Right atrium auricular region (tissue), 2 donors: ENCODE data around the gene GMPR2. TPM values are rescaled to one million over a fixed set of nuclear protein-coding genes. Genes with fewer than 3 reads are reported as not detected.
"Not testable (repeated sequence)": the region's sequence is repeated elsewhere in the genome, so short reads cannot be mapped to it uniquely, and the experiment has no call there.

Experiments used
- DNase-seq: peaks from one replicate; pipeline ENCODE4 v3.0.0-alpha.2; 2019; ENCODE audit warnings: low spot score
- H3K27ac ChIP-seq, 2 donors: fragments of 200-600 bp; sonication (generic); 1 replicate in 1 of 2; 2 replicates in 1 of 2; pipeline ENCODE4 v1.5.1; 2016 to 2019
- H3K27me3 ChIP-seq, 2 donors: fragments of 200-600 bp; sonication (generic); one replicate each; pipeline versions ENCODE4 v1.5.1 to v1.6.0; 2017 to 2019
- H3K36me3 ChIP-seq: fragments of 200-600 bp; sonication (generic); one replicate; pipeline ENCODE4 v1.5.1; 2016
- H3K4me1 ChIP-seq, 2 donors: fragments of 200-600 bp; sonication (generic); one replicate each; pipeline versions ENCODE4 v1.5.1 to v1.6.0; 2017 to 2019
- H3K4me3 ChIP-seq, 2 donors: fragments of 200-600 bp; sonication (generic); 1 replicate in 1 of 2; 2 replicates in 1 of 2; pipeline ENCODE4 v1.5.1; 2017 to 2019; ENCODE audit warnings: mild to moderate bottlenecking in 1 of 2, moderate library complexity in 1 of 2
- H3K9me3 ChIP-seq, 2 donors: fragments of 200-600 bp; sonication (generic); one replicate each; pipeline ENCODE4 v1.5.1; 2019
- total RNA-seq, 2 donors: library from RNA; depleted of rRNA; stranded (reverse); fragments of >200 nt; gene quantifications; one replicate each; pipeline ENCODE4 v1.1.0, GENCODE V29; 2016
- TF ChIP-seq, protein P1 (sequence below), 2 donors: fragments of 200-600 bp; sonication (generic); IDR thresholded peaks; one replicate each; pipeline ENCODE4 v1.5.1; 2019; ENCODE audit warnings: antibody characterized with exemption in 2 of 2

Gene GMPR2
- total RNA-seq, 2 donors from 2014 or later = 28.1 to 31.7 TPM

DNA sequence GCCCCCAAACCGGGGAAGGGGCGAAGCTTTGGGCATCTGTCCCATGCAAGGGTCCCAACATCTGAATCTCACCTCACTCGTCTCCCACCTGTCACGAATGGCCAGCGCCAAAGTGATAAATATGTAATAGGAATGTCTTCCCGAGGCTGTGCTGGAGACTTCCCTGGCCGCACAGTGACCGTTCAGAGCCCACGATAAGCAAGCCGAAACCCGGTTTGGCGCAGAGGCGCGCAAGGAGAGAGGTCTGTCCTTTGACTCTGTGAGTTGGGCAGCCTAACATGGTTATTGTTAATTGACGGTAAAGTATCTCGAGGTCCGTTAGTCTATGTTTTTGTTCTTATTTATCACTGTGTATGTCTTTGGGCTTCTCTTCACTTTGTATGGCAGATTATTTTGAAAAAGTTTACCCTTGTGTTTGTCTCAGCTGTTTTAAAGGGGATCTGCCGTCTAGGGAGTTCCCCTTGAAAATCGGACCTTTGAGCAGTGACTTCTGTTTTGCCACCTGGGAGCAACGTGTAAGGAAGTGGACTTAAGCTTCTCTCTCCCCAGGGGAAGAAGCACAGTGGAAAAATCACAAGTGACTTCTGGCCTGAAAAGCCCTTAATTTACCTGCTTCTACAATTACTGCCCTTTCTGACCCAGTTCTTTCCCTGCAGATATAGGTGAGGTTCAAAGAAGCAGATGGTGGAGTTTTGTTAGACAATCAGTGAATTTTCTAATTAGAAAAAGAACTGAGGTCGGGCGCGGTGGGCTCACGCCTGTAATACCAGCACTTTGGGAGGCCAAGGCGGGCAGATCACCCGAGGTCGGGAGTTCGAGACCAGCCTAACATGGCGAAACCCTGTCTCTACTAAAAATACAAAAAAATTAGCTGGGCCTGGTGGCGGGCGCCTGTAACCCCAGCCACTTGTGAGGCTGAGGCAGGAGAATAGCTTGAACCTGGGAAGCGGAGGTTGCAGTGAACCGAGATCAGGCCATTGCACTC, 36.4 kb upstream of the GMPR2 start:
- peaks cover 0 to 38% of the 10 kb centered on the region in 2 donors for H3K4me1 ChIP-seq
- DNase-seq = no peak
- TF ChIP-seq, protein P1, sequence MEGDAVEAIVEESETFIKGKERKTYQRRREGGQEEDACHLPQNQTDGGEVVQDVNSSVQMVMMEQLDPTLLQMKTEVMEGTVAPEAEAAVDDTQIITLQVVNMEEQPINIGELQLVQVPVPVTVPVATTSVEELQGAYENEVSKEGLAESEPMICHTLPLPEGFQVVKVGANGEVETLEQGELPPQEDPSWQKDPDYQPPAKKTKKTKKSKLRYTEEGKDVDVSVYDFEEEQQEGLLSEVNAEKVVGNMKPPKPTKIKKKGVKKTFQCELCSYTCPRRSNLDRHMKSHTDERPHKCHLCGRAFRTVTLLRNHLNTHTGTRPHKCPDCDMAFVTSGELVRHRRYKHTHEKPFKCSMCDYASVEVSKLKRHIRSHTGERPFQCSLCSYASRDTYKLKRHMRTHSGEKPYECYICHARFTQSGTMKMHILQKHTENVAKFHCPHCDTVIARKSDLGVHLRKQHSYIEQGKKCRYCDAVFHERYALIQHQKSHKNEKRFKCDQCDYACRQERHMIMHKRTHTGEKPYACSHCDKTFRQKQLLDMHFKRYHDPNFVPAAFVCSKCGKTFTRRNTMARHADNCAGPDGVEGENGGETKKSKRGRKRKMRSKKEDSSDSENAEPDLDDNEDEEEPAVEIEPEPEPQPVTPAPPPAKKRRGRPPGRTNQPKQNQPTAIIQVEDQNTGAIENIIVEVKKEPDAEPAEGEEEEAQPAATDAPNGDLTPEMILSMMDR (IDR thresholded peaks at IDR 0.05) = no peak

DNA sequence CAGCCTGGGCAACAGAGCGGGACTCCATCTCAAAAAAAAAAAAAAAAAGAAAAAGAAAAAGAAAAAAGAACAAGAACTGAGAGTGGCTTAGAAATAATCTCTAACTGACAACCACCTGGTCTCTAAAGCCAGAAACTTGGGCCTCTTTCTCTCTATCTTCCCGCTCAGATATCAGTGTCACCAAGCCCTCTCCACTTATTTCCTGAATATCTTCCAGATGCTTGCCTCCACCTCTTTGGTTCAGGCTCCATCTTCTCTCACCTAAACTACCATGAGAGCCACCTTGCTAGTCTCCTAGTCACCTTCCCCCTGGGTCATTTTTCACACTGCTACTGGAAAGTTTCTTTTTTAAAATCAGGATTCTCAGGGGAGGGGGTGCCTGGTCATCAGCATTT, 35.7 kb upstream of the GMPR2 start:
- no peak overlapping the region for H3K4me3 ChIP-seq

More for the DNA sequence above, 36.4 kb upstream of the GMPR2 start:
- Histone ChIP-seq H3K27ac (peak overlapping the region; percentile 95 to 96), H3K4me3 (peak overlapping the region; percentile 88 to 89), H3K27me3 (no peaks in the 10 kb centered on the region), H3K36me3 (peaks cover 15% of the 10 kb centered on the region), H3K9me3 (no peaks in the 10 kb centered on the region)

GRCh38 chr14:24198814-24199524, 33.8 kb upstream of the GMPR2 start:
- Histone ChIP-seq H3K4me1 (peaks cover 0 to 36% of the 10 kb centered on the region in 2 donors), H3K9me3 (no peaks in the 10 kb centered on the region), H3K36me3 (no peaks in the 10 kb centered on the region), H3K4me3 (no peak overlapping the region), H3K27me3 (no peaks in the 10 kb centered on the region), H3K27ac (no peak overlapping the region)
- TF ChIP-seq, protein P1 (IDR thresholded peaks at IDR 0.05) = no peak
- DNase-seq = no peak

More for the DNA sequence above, 35.7 kb upstream of the GMPR2 start:
- H3K4me1 ChIP-seq = peaks cover 0 to 38% of the 10 kb centered on the region in 2 donors
- no peaks in the 10 kb centered on the region for H3K27me3 ChIP-seq
- no peak for DNase-seq
- peaks cover 10% of the 10 kb centered on the region for H3K36me3 ChIP-seq
- TF ChIP-seq, protein P1 (IDR thresholded peaks at IDR 0.05) = no peak
- H3K9me3 ChIP-seq = no peaks in the 10 kb centered on the region
- H3K27ac ChIP-seq = no peak overlapping the region

DNA sequence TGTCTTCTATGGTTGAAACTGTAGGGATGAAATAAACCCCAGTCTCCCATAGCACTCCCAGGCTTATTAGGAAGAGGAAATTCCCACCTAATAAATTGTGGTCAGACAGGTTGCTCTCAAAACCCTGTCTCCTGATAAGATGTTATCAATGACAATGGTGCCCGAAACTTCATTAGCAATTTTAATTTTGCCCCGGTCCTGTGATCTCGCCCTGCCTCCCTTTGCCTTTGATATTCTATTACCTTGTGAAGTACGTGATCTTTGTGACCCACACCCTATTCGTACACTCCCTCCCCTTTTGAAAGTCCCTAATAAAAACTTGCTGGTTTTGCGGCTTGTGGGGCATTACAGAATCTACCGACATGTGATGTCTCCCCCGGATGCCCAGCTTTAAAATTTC, 30.2 kb upstream of the GMPR2 start:
- H3K27me3 ChIP-seq, H3K4me3 ChIP-seq, H3K27ac ChIP-seq, DNase-seq, H3K4me1 ChIP-seq, H3K9me3 ChIP-seq: not testable (repeated sequence)
- peaks cover 16% of the 10 kb centered on the region for H3K36me3 ChIP-seq

GRCh38 chr14:24203249-24203886, 29.4 kb upstream of the GMPR2 start:
- H3K4me1 ChIP-seq, H3K9me3 ChIP-seq, H3K4me3 ChIP-seq, H3K27me3 ChIP-seq, DNase-seq, H3K27ac ChIP-seq: not testable (repeated sequence)
- peaks cover 20% of the 10 kb centered on the region for H3K36me3 ChIP-seq

DNA sequence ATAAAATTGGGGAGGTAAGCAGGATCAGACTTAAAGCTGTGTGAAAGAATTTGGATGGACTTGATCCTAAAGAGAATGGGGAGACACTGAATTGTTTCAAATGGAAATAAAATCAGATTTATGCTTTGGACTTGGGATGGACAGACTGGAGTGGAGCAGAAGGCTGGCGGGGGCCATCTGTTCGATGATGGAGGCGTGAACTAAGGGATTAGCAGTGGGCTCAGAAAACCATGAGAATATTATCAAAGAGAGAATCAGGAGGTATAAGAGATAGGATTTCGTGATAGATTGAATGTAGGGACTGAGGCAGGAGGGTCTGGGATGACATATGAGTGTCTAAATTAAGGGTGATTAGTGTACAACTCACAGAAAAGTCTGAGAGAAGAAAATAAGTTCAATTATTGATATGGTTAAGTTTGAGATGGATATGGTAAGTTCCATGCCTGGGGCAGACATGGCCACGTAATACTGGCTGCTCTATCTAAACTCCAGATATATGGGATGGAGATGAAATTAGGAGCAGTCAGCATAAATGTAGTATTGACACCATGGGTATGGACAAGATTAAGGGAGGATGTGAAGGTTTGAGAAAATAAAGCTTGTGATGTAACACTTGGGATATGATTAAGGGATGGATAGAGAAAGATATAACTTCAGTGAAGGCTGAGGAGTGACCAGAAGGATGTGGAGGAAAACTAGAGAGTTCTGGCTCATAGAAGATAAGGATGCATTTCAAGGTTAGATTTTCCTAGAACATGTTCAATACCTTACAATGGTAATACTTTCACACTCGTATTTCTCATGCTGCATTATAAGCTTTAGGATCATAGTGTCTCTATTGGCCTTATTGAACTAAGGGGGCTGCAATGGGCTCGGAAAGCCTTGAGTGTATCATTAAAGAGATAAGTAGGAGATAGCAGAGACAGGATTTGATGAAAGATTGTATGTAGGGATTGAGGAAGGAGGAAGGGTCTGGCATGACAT, 28.3 kb upstream of the GMPR2 start:
- TF ChIP-seq, protein P1 (IDR thresholded peaks at IDR 0.05) = no peak
- Histone ChIP-seq H3K9me3 (no peaks in the 10 kb centered on the region), H3K27ac (no peak overlapping the region), H3K36me3 (peaks cover 28% of the 10 kb centered on the region), H3K27me3 (no peaks in the 10 kb centered on the region), H3K4me1 (no peaks in the 10 kb centered on the region), H3K4me3 (no peak overlapping the region)
- DNase-seq = no peak
